GM10248 (cell line): ENCODE measurements around the gene DNAJC1.

Experiments used
- CTCF ChIA-PET: fragments of 300-600 bp; sonication (Branson Sonifier 250); formaldehyde crosslinking; extraction: SDS; loops from one replicate; lab custom pipeline; 2021; ENCODE audit warnings: antibody characterized with exemption; lab: Yijun Ruan, JAX
- POLR2A ChIA-PET: fragments of 350-650 bp; sonication (Branson Sonifier 250); formaldehyde crosslinking; extraction: SDS; loops from one replicate; lab custom pipeline; 2020; ENCODE audit warnings: antibody characterized with exemption; lab: Yijun Ruan, JAX
- DNase-seq: peaks from one replicate; pipeline ENCODE4 v3.0.0; 2012; ENCODE audit errors: extremely low spot score
- CTCF ChIP-seq: IDR thresholded peaks from 2 replicates; pipeline ENCODE4 v1.5.1; 2012; ENCODE audit warnings: mild to moderate bottlenecking, low read depth; ENCODE audit errors: extremely low read depth, missing control alignments, control extremely low read depth

Gene DNAJC1

GRCh38 chr10:21935439-21936023 lies 68.0 kb downstream of the DNAJC1 start:
- POLR2A ChIA-PET = no interaction called here
- no peak for TF ChIP-seq CTCF
- CTCF ChIA-PET = no interaction called here

GRCh38 chr10:21934307-21934706 lies 69.2 kb downstream of the DNAJC1 start:
- TF ChIP-seq CTCF = no peak
- no peak for DNase-seq
- ChIA-PET CTCF (interaction anchor here (1.0 to 2.9 kb wide), 6 partner anchors 9 to 504 kb away, joined by 3 to 15 read pairs (median 3); no protein-coding TSS in a partner anchor), POLR2A (no interaction called here)

More at GRCh38 chr10:21935439-21936023, 68.0 kb downstream of the DNAJC1 start:
- DNase-seq = no peak

GRCh38 chr10:21929070-21929469 lies 74.5 kb downstream of the DNAJC1 start:
- DNase-seq = no peak
- ChIA-PET CTCF (no interaction called here), POLR2A (no interaction called here)
- TF ChIP-seq CTCF = no peak

- ChIA-PET POLR2A (no interaction called here), CTCF (no interaction called here)
- DNase-seq = no peak
- TF ChIP-seq CTCF = no peak
Measured at GRCh38 chr10:21927631-21928353, 75.7 kb downstream of the DNAJC1 start.

- no peak for TF ChIP-seq CTCF
- DNase-seq = no peak
- ChIA-PET CTCF (interaction anchor here (0.7 kb wide), 1 partner anchor 17 kb away, joined by 3 read pairs; no protein-coding TSS in a partner anchor), POLR2A (no interaction called here)
Measured at GRCh38 chr10:21926949-21927348, 76.6 kb downstream of the DNAJC1 start.

GRCh38 chr10:21926358-21926925 lies 77.1 kb downstream of the DNAJC1 start:
- ChIA-PET CTCF (interaction anchor here (0.7 kb wide), 1 partner anchor 17 kb away, joined by 3 read pairs; no protein-coding TSS in a partner anchor), POLR2A (no interaction called here)
- DNase-seq = no peak
- no peak for TF ChIP-seq CTCF
